Lung (tissue), 12 donors: Measurements from ENCODE around the gene TGM2. TPM values are rescaled to one million over a fixed set of nuclear protein-coding genes. Genes with fewer than 3 reads are reported as not detected.

Source experiments
- ATAC-seq: fragments of 200-7000 bp; cut with Tn5 transposase; one replicate; pipeline ENCODE4 v1.9.1; 2020; ENCODE audit warnings: moderate number of reproducible peaks; ENCODE audit not compliant: insufficient read depth, low FRiP score
- DNase-seq, 3 donors: peaks; one replicate each; pipeline ENCODE4 v3.0.0-alpha.2; 2013 to 2017
- H3K27ac ChIP-seq, 2 donors: one replicate each; pipeline ENCODE4 v1.5.1; 2013; ENCODE audit warnings: mild to moderate bottlenecking in 2 of 2, moderate library complexity in 2 of 2, control low read depth in 1 of 2, inconsistent platforms in 1 of 2, low read depth in 1 of 2, low read length in 1 of 2
- H3K27me3 ChIP-seq, 3 donors: one replicate each; pipeline ENCODE4 v1.5.1; 2013; ENCODE audit warnings: low read length in 2 of 3; ENCODE audit not compliant: control insufficient read depth in 3 of 3, insufficient read depth in 3 of 3
- H3K36me3 ChIP-seq, 4 donors: one replicate each; pipeline ENCODE4 v1.5.1; 2013; ENCODE audit warnings: low read length in 4 of 4, mild to moderate bottlenecking in 1 of 4, moderate library complexity in 1 of 4; ENCODE audit not compliant: control insufficient read depth in 4 of 4, insufficient read depth in 4 of 4
- H3K4me1 ChIP-seq, 5 donors: one replicate each; pipeline ENCODE4 v1.5.1; 2013; ENCODE audit warnings: low read length in 5 of 5, mild to moderate bottlenecking in 2 of 5, moderate library complexity in 1 of 5; ENCODE audit not compliant: control insufficient read depth in 5 of 5, insufficient read depth in 5 of 5
- H3K4me3 ChIP-seq: one replicate; pipeline ENCODE4 v1.5.1; 2013; ENCODE audit warnings: mild to moderate bottlenecking, control low read depth, moderate library complexity
- H3K9ac ChIP-seq, 2 donors: one replicate each; pipeline ENCODE4 v1.5.1; 2013; ENCODE audit warnings: low read length in 2 of 2, control low read depth in 1 of 2; ENCODE audit not compliant: insufficient read depth in 1 of 2
- H3K9me3 ChIP-seq, 4 donors: one replicate each; pipeline ENCODE4 v1.5.1; 2013; ENCODE audit warnings: low read length in 3 of 4, mild to moderate bottlenecking in 1 of 4, moderate library complexity in 1 of 4; ENCODE audit not compliant: control insufficient read depth in 4 of 4, insufficient read depth in 3 of 4
- WGBS, 2 donors: extraction: QIAGEN DNeasy Blood & Tissue Kit; methylation state at CpG; one replicate each; pipeline ENCODE4 v1.1.7; 2013; 5-methylcytosine and 5-hydroxymethylcytosine counted together
- polyA plus RNA-seq, 2 donors: library from polyadenylated mRNA; stranded (reverse); fragments of 200-250 nt; gene quantifications; one replicate each; pipeline ENCODE4 v1.2.1, GENCODE V29; 2013
- total RNA-seq, 2 donors: library from RNA; depleted of rRNA in 1 of 2; stranded (reverse); fragments of >200 nt in 1 of 2; gene quantifications; one replicate each; pipeline ENCODE4 v1.2.1, GENCODE V29; 2014 to 2021
- TF ChIP-seq, protein P1 (sequence below): IDR thresholded peaks from 2 replicates; pipeline ENCODE4 v1.5.1; 2012; ENCODE audit warnings: mild to moderate bottlenecking; ENCODE audit errors: control extremely low read depth, extremely low read depth
- donor health status: control.
- donor health status: control.
- donor health status: Bipolar disorder and iron deficiency.
- donor health status: healthy.
- donor health status: DM: yes; HTN: yes; CAD: no.

TGM2 gene
- total and polyA plus RNA-seq, 4 donors, result 85.0 to 476 (median 325) TPM

DNA sequence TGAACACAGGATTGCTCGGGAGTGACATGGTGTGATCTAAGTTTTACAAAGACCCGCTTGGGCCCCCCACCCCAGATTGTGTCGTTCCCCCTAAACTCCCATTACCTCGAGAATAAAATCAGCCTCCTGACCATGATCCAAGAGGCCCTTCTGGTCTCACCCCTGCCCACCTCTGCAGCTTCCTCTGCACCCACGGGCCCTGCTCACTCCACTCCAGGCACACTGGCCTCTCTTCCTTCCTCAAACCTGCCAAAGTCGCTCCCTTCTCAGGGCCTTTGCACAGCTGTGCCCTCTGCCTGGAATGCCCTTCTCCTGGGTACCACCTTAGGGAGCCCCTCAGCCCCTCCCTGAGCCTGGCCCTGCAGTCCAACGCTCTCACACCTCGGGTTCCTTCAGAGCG lies 17.9 kb downstream of the TGM2 start:
- no peaks in the 10 kb centered on the region for H3K9me3 ChIP-seq
- DNase-seq, result no peak
- H3K4me3 ChIP-seq, result no peak overlapping the region
- WGBS, 2 donors, result 70 to 76% methylated on average over 8 to 9 of the region's 9 CpGs
- TF ChIP-seq, protein P1, sequence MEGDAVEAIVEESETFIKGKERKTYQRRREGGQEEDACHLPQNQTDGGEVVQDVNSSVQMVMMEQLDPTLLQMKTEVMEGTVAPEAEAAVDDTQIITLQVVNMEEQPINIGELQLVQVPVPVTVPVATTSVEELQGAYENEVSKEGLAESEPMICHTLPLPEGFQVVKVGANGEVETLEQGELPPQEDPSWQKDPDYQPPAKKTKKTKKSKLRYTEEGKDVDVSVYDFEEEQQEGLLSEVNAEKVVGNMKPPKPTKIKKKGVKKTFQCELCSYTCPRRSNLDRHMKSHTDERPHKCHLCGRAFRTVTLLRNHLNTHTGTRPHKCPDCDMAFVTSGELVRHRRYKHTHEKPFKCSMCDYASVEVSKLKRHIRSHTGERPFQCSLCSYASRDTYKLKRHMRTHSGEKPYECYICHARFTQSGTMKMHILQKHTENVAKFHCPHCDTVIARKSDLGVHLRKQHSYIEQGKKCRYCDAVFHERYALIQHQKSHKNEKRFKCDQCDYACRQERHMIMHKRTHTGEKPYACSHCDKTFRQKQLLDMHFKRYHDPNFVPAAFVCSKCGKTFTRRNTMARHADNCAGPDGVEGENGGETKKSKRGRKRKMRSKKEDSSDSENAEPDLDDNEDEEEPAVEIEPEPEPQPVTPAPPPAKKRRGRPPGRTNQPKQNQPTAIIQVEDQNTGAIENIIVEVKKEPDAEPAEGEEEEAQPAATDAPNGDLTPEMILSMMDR, result no peak
- no peak overlapping the region for H3K9ac ChIP-seq
- no peaks in the 10 kb centered on the region for H3K27me3 ChIP-seq
- ATAC-seq, result no peak
- peaks cover 4 to 29% (median 20%) of the 10 kb centered on the region in 5 donors for H3K4me1 ChIP-seq
- peaks cover 20 to 36% (median 29%) of the 10 kb centered on the region in 4 donors for H3K36me3 ChIP-seq
- peak overlapping the region in 1 of 2 donors; percentile 11 for H3K27ac ChIP-seq

- peaks cover 20 to 42% (median 29%) of the 10 kb centered on the region in 4 donors for H3K36me3 ChIP-seq
- ATAC-seq, result no peak
- H3K4me3 ChIP-seq, result no peak overlapping the region
- no peak overlapping the region for H3K9ac ChIP-seq
- no peaks in the 10 kb centered on the region for H3K9me3 ChIP-seq
- 95% methylated on average over 20 of the region's 20 CpGs for WGBS, 2 donors
- no peaks in the 10 kb centered on the region for H3K27me3 ChIP-seq
- no peak for DNase-seq
- H3K27ac ChIP-seq, result peak overlapping the region in 1 of 2 donors; percentile 20
- TF ChIP-seq, protein P1, result no peak
- H3K4me1 ChIP-seq, result peaks cover under 1 to 28% (median 15%) of the 10 kb centered on the region in 5 donors
Measured at GRCh38 chr20:38146628-38147027, 18.4 kb downstream of the TGM2 start.

- Histone ChIP-seq H3K27me3 (no peaks in the 10 kb centered on the region), H3K27ac (peak overlapping the region in 1 of 2 donors; percentile 20), H3K9me3 (no peaks in the 10 kb centered on the region), H3K9ac (no peak overlapping the region), H3K36me3 (peaks cover 22 to 43% (median 30%) of the 10 kb centered on the region in 4 donors), H3K4me1 (peaks cover 0 to 24% (median 12%) of the 10 kb centered on the region in 5 donors), H3K4me3 (no peak overlapping the region)
- DNase-seq (no peak), ATAC-seq (no peak)
- 80 to 82% methylated on average over 4 of the region's 4 CpGs for WGBS, 2 donors
- TF ChIP-seq, protein P1, result no peak
Measured at GRCh38 chr20:38146156-38146555, 18.9 kb downstream of the TGM2 start.

DNA sequence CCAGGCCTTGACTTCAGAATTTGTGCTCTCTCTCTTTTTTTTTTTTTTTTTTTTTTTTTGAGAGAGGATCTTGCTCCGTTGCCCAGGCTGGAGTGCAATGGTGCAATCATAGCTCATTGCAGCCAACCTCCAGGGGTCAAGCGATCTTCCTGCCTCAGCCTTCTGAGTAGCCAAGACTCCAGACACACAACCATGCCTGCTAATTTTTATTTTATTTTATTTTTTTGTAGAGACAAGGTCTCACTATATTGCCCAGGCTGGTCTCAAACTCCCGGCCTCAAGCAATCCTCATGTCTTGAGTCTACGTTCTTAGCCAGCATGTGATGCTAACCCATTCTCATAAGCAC lies 19.4 kb downstream of the TGM2 start:
- DNase-seq (no peak), ATAC-seq (no peak)
- TF ChIP-seq, protein P1, result no peak
- WGBS, 2 donors, result 83 to 85% methylated on average over 4 of the region's 4 CpGs
- Histone ChIP-seq H3K9me3 (no peaks in the 10 kb centered on the region), H3K4me1 (peaks cover 0 to 24% (median 12%) of the 10 kb centered on the region in 5 donors), H3K4me3 (no peak overlapping the region), H3K27ac (peak overlapping the region in 1 of 2 donors; percentile 26), H3K27me3 (no peaks in the 10 kb centered on the region), H3K9ac (no peak overlapping the region), H3K36me3 (peaks cover 25 to 41% (median 29%) of the 10 kb centered on the region in 4 donors)
